ENCODE measurements around the gene PTPRM.

The PTPRM gene

GRCh38 chr18:7604361-7604760 is 37.2 kb downstream of the PTPRM start:
- no peak overlapping the region for H3K4me3 ChIP-seq (ENCODE audit: low read length)
- no peak for TF ChIP-seq CTCF (conservative IDR thresholded peaks at IDR 0.05; ENCODE audit: low read depth, low read length)
- DNase-seq (ENCODE audit: low read depth) = no peak

GRCh38 chr18:7605705-7606104 is 38.6 kb downstream of the PTPRM start:
- no peak overlapping the region for H3K4me3 ChIP-seq (ENCODE audit: low read length)
- no peak for DNase-seq (ENCODE audit: low read depth)
- TF ChIP-seq CTCF (conservative IDR thresholded peaks at IDR 0.05; ENCODE audit: low read depth, low read length) = no peak

- TF ChIP-seq CTCF (conservative IDR thresholded peaks at IDR 0.05; ENCODE audit: low read depth, low read length) = no peak
- no peak overlapping the region for H3K4me3 ChIP-seq (ENCODE audit: low read length)
- no peak for DNase-seq (ENCODE audit: low read depth)
Observed at GRCh38 chr18:7607540-7608173, 40.5 kb downstream of the PTPRM start.

GRCh38 chr18:7608174-7608550 is 41.0 kb downstream of the PTPRM start:
- DNase-seq (ENCODE audit: low read depth) = no peak
- H3K4me3 ChIP-seq (ENCODE audit: low read length) = no peak overlapping the region
- TF ChIP-seq CTCF (conservative IDR thresholded peaks at IDR 0.05; ENCODE audit: low read depth, low read length) = no peak

- no peak for DNase-seq (ENCODE audit: low read depth)
- no peak for TF ChIP-seq CTCF (conservative IDR thresholded peaks at IDR 0.05; ENCODE audit: low read depth, low read length)
- H3K4me3 ChIP-seq (ENCODE audit: low read length) = no peak overlapping the region
Observed at GRCh38 chr18:7608781-7609201, 41.7 kb downstream of the PTPRM start.

GRCh38 chr18:7609617-7610016 is 42.5 kb downstream of the PTPRM start:
- DNase-seq (ENCODE audit: low read depth) = no peak
- no peak for TF ChIP-seq CTCF (conservative IDR thresholded peaks at IDR 0.05; ENCODE audit: low read depth, low read length)

GRCh38 chr18:7614042-7614441 is 46.9 kb downstream of the PTPRM start:
- no peak overlapping the region for H3K4me3 ChIP-seq (ENCODE audit: low read length)
- TF ChIP-seq CTCF (conservative IDR thresholded peaks at IDR 0.05; ENCODE audit: low read depth, low read length) = no peak
- DNase-seq (ENCODE audit: low read depth) = no peak

More at GRCh38 chr18:7609617-7610016, 42.5 kb downstream of the PTPRM start:
- H3K4me3 ChIP-seq (ENCODE audit: low read length) = no peak overlapping the region
